Tibial artery (tissue), 4 donors: ENCODE data around the gene WBP2.

Experiments
- DNase-seq, 2 donors: peaks; one replicate each; pipeline ENCODE4 v3.0.0-alpha.2; 2019
- H3K27ac ChIP-seq, 2 donors: fragments of 200-600 bp; sonication (generic) in 1 of 2; 1 replicate in 1 of 2; 2 replicates in 1 of 2; pipeline ENCODE4 v1.5.1; 2018 to 2019; ENCODE audit warnings: mild to moderate bottlenecking in 1 of 2
- H3K27me3 ChIP-seq, 2 donors: fragments of 200-600 bp; sonication (generic) in 1 of 2; one replicate each; pipeline versions ENCODE4 v1.5.1 to v1.6.0; 2016 to 2019
- H3K36me3 ChIP-seq, 3 donors: fragments of 200-600 bp; sonication (generic) in 2 of 3; one replicate each; pipeline ENCODE4 v1.5.1; 2016 to 2019; ENCODE audit warnings: mild to moderate bottlenecking in 2 of 3
- H3K4me1 ChIP-seq, 4 donors: fragments of 200-600 bp; sonication (generic) in 2 of 4; 1 replicate in 3 of 4; 2 replicates in 1 of 4; pipeline ENCODE4 v1.5.1; 2016 to 2019
- H3K4me3 ChIP-seq, 2 donors: fragments of 200-600 bp; sonication (generic) in 1 of 2; 1 replicate in 1 of 2; 2 replicates in 1 of 2; pipeline ENCODE4 v1.5.1; 2018 to 2019; ENCODE audit warnings: mild to moderate bottlenecking in 2 of 2
- H3K9me3 ChIP-seq, 3 donors: fragments of 200-600 bp; sonication (generic) in 1 of 3; one replicate each; pipeline ENCODE4 v1.5.1; 2016 to 2019
- CTCF ChIP-seq, 2 experiments: fragments of 200-600 bp in 1 of 2; fragments of 450-650 bp in 1 of 2; IDR thresholded peaks; one replicate each; pipeline ENCODE4 v1.5.1; 2017 to 2019; ENCODE audit warnings: antibody characterized with exemption in 2 of 2, mild to moderate bottlenecking in 1 of 2, moderate library complexity in 1 of 2
- intact Hi-C: fragments of 100-400 bp; cut with DNase I; formaldehyde crosslinking; loops from one replicate; pipeline ENCODE4 v1.15.0; 2023; ENCODE audit warnings: low total_unique reads

WBP2 gene

GRCh38 chr17:75834928-75835653, 20.0 kb downstream of the WBP2 start:
- Histone ChIP-seq H3K27ac (no peak overlapping the region), H3K36me3 (peaks cover 0 to 61% (median 23%) of the 10 kb centered on the region in 3 donors), H3K9me3 (no peaks in the 10 kb centered on the region), H3K4me3 (no peak overlapping the region), H3K27me3 (no peaks in the 10 kb centered on the region), H3K4me1 (peaks cover 0 to 6% (median 3%) of the 10 kb centered on the region in 4 donors)
- TF ChIP-seq CTCF (IDR thresholded peaks at IDR 0.05) = no peak
- DNase-seq = no peak
- intact Hi-C loops = no loop called here

- DNase-seq = no peak
- intact Hi-C loops = no loop called here
- peaks cover 0 to 55% (median 16%) of the 10 kb centered on the region in 3 donors for H3K36me3 ChIP-seq
These were observed 20.7 kb downstream of the WBP2 start for GRCh38 chr17:75834279-75834920.

GRCh38 chr17:75832652-75833400, 22.3 kb downstream of the WBP2 start:
- H3K27me3 ChIP-seq = no peaks in the 10 kb centered on the region
- H3K4me1 ChIP-seq = peaks cover 0 to 16% (median 7%) of the 10 kb centered on the region in 4 donors
- TF ChIP-seq CTCF (IDR thresholded peaks at IDR 0.05) = no peak
- peaks cover 0 to 58% (median 16%) of the 10 kb centered on the region in 3 donors for H3K36me3 ChIP-seq
- DNase-seq = no peak
- intact Hi-C loops = no loop called here
- H3K4me3 ChIP-seq = no peak overlapping the region
- no peaks in the 10 kb centered on the region for H3K9me3 ChIP-seq
- no peak overlapping the region for H3K27ac ChIP-seq

More at GRCh38 chr17:75834279-75834920, 20.7 kb downstream of the WBP2 start:
- no peak for TF ChIP-seq CTCF (IDR thresholded peaks at IDR 0.05)
- H3K27me3 ChIP-seq = no peaks in the 10 kb centered on the region
- H3K4me3 ChIP-seq = no peak overlapping the region
- no peak overlapping the region for H3K27ac ChIP-seq
- H3K4me1 ChIP-seq = peaks cover 0 to 6% (median 3%) of the 10 kb centered on the region in 4 donors
- H3K9me3 ChIP-seq = no peaks in the 10 kb centered on the region

DNA sequence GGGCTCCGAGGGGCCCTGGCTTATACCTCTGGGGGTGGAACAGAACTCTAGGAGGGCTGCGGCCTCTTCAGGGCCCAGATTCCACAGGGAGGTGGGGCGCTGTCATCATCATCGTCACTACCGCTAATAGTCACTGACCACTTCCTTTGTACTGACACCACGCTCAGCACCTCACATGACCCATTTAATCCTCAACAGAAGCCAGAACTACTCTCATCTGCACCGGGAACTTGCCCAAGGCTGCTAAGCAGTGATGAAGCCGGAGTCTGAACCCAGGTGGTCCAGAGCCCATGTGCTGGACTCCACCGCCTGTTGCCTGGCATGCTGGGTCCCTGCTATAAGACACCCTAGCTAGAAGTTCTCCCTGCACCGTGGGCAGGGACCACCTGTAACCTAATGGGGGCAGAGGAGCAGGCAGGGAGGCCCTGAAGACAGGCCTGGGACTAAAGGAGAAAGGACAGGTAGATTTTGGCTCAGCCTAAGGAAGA, 22.9 kb downstream of the WBP2 start:
- Histone ChIP-seq H3K9me3 (no peaks in the 10 kb centered on the region), H3K4me1 (peaks cover 0 to 22% (median 14%) of the 10 kb centered on the region in 4 donors), H3K4me3 (no peak overlapping the region), H3K27me3 (no peaks in the 10 kb centered on the region), H3K36me3 (peaks cover 0 to 58% (median 16%) of the 10 kb centered on the region in 3 donors), H3K27ac (no peak overlapping the region)
- no peak for DNase-seq
- intact Hi-C loops = no loop called here
- TF ChIP-seq CTCF (IDR thresholded peaks at IDR 0.05) = no peak

DNA sequence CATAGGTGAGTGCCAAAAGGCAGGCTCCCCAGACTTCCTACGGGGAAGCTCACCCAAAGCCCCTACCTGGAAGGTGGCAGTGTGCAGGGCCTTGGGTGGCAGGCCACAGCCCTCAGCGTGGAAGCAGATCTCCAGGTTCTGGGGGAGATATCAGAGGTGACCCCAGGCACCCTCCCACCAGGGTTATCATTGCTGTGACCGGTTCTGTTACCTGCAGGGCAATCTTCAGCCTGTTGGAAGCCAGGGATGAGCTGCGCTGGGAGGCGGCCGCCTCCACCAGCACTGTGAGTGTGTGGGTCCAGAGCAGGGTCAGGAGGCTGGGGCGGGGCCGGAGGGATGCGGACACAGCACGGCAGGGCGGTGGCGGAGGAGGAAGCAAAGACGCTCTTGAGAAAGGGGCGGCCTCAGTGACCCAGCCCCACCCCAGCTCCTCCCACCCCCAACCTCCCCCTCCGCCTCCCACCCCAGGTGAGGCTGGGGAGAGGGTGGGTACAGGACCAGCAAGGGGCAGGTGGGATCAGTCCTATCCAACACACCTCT, 24.0 kb downstream of the WBP2 start:
- no peak for DNase-seq
- H3K4me1 ChIP-seq = peaks cover 0 to 31% (median 19%) of the 10 kb centered on the region in 4 donors
- no peak overlapping the region for H3K4me3 ChIP-seq
- no peaks in the 10 kb centered on the region for H3K9me3 ChIP-seq
- peaks cover 0 to 50% (median 16%) of the 10 kb centered on the region in 3 donors for H3K36me3 ChIP-seq
- TF ChIP-seq CTCF (IDR thresholded peaks at IDR 0.05) = no peak
- H3K27me3 ChIP-seq = no peaks in the 10 kb centered on the region
- no peak overlapping the region for H3K27ac ChIP-seq
- intact Hi-C loops = no loop called here
